Vagina (tissue), 2 donors: ENCODE measurements around the gene LAMA1. TPM values are rescaled to one million over a fixed set of nuclear protein-coding genes. Genes with fewer than 3 reads are reported as not detected.
"Not testable (repeated sequence)": the region's sequence is repeated elsewhere in the genome, so short reads cannot be mapped to it uniquely, and the experiment has no call there.

ENCODE experiments used
- DNase-seq, 2 donors: peaks; one replicate each; pipeline ENCODE4 v3.0.0-alpha.2; 2017; ENCODE audit errors: extremely low spot score in 2 of 2
- H3K27ac ChIP-seq: fragments of 200-600 bp; sonication (generic); one replicate; pipeline ENCODE4 v1.5.1; 2019
- H3K27me3 ChIP-seq: fragments of 200-600 bp; sonication (generic); one replicate; pipeline ENCODE4 v1.5.1; 2019
- H3K36me3 ChIP-seq, 2 donors: fragments of 200-600 bp; sonication (generic); one replicate each; pipeline ENCODE4 v1.5.1; 2017 to 2019
- H3K4me1 ChIP-seq: fragments of 200-600 bp; sonication (generic); one replicate; pipeline ENCODE4 v1.5.1; 2019
- H3K4me3 ChIP-seq, 2 donors: fragments of 200-600 bp; sonication (generic); 1 replicate in 1 of 2; 2 replicates in 1 of 2; pipeline ENCODE4 v1.5.1; 2016 to 2019
- H3K9me3 ChIP-seq: fragments of 200-600 bp; sonication (generic); one replicate; pipeline ENCODE4 v1.5.1; 2019
- CTCF ChIP-seq, 3 experiments: fragments of 450-650 bp in 2 of 3; fragments of 200-600 bp in 1 of 3; sonication (generic) in 1 of 3; IDR thresholded peaks; one replicate each; pipeline ENCODE4 v1.5.1; 2017 to 2019; ENCODE audit warnings: antibody characterized with exemption in 3 of 3, mild to moderate bottlenecking in 2 of 3, moderate library complexity in 2 of 3
- POLR2A ChIP-seq, 2 donors: fragments of 450-650 bp; IDR thresholded peaks; one replicate each; pipeline ENCODE4 v1.6.1; 2017; ENCODE audit warnings: antibody characterized with exemption in 2 of 2, mild to moderate bottlenecking in 2 of 2, moderate library complexity in 2 of 2
- POLR2AphosphoS5 ChIP-seq, 2 donors: sonication (generic); formaldehyde crosslinking; IDR thresholded peaks; one replicate each; pipeline ENCODE4 v1.9.0; 2017; ENCODE audit warnings: antibody characterized with exemption in 2 of 2, mild to moderate bottlenecking in 2 of 2, low read depth in 1 of 2; ENCODE audit not compliant: insufficient read depth in 1 of 2
- intact Hi-C: fragments of 100-400 bp; cut with DNase I; formaldehyde crosslinking; loops from one replicate; pipeline ENCODE4 v1.15.1; 2023
- total RNA-seq: library from RNA; depleted of rRNA; stranded (reverse); fragments of >200 nt; gene quantifications from one replicate; pipeline ENCODE4 v1.2.3, GENCODE V29; 2016

The LAMA1 gene
- total RNA-seq, 1 donor from 2014 or later = 1.5 TPM

GRCh38 chr18:6942742-6943141 lies 174.9 kb downstream of the LAMA1 start:
- DNase-seq = no peak
- H3K27ac ChIP-seq = no peak overlapping the region
- no peaks in the 10 kb centered on the region for H3K36me3 ChIP-seq
- no peaks in the 10 kb centered on the region for H3K4me1 ChIP-seq
- H3K9me3 ChIP-seq = no peaks in the 10 kb centered on the region
- TF ChIP-seq CTCF (IDR thresholded peaks at IDR 0.05) (no peak), POLR2A (IDR thresholded peaks at IDR 0.05) (no peak), POLR2AphosphoS5 (IDR thresholded peaks at IDR 0.05; ENCODE audit: insufficient read depth in 1 of 2, low read depth in 1 of 2) (no peak)
- no peaks in the 10 kb centered on the region for H3K27me3 ChIP-seq
- intact Hi-C loops = no loop called here
- no peak overlapping the region for H3K4me3 ChIP-seq

- Histone ChIP-seq H3K27me3 (no peaks in the 10 kb centered on the region), H3K27ac (no peak overlapping the region), H3K9me3 (no peaks in the 10 kb centered on the region), H3K4me1 (no peaks in the 10 kb centered on the region), H3K4me3 (no peak overlapping the region), H3K36me3 (no peaks in the 10 kb centered on the region)
- intact Hi-C loops = no loop called here
- no peak for DNase-seq
- TF ChIP-seq POLR2A (IDR thresholded peaks at IDR 0.05) (no peak), CTCF (IDR thresholded peaks at IDR 0.05) (no peak), POLR2AphosphoS5 (IDR thresholded peaks at IDR 0.05; ENCODE audit: insufficient read depth in 1 of 2, low read depth in 1 of 2) (no peak)
These were observed 175.6 kb downstream of the LAMA1 start for GRCh38 chr18:6941996-6942395.

GRCh38 chr18:6940451-6940850 lies 177.1 kb downstream of the LAMA1 start:
- DNase-seq = no peak
- no peak for TF ChIP-seq POLR2AphosphoS5 (IDR thresholded peaks at IDR 0.05; ENCODE audit: insufficient read depth in 1 of 2, low read depth in 1 of 2)
- no peak for TF ChIP-seq CTCF (IDR thresholded peaks at IDR 0.05)
- TF ChIP-seq POLR2A (IDR thresholded peaks at IDR 0.05) = no peak
- no peak overlapping the region for H3K27ac ChIP-seq
- H3K4me3 ChIP-seq = no peak overlapping the region
- no peaks in the 10 kb centered on the region for H3K9me3 ChIP-seq
- H3K27me3 ChIP-seq = no peaks in the 10 kb centered on the region
- no peaks in the 10 kb centered on the region for H3K36me3 ChIP-seq
- intact Hi-C loops = no loop called here
- no peaks in the 10 kb centered on the region for H3K4me1 ChIP-seq

GRCh38 chr18:6939972-6940371 lies 177.6 kb downstream of the LAMA1 start:
- TF ChIP-seq CTCF (IDR thresholded peaks at IDR 0.05) (no peak), POLR2A (IDR thresholded peaks at IDR 0.05) (no peak), POLR2AphosphoS5 (IDR thresholded peaks at IDR 0.05; ENCODE audit: insufficient read depth in 1 of 2, low read depth in 1 of 2) (no peak)
- H3K27ac ChIP-seq = no peak overlapping the region
- no peak for DNase-seq
- H3K4me1 ChIP-seq = no peaks in the 10 kb centered on the region
- H3K36me3 ChIP-seq = no peaks in the 10 kb centered on the region
- intact Hi-C loops = no loop called here
- H3K27me3 ChIP-seq = no peaks in the 10 kb centered on the region
- no peaks in the 10 kb centered on the region for H3K9me3 ChIP-seq
- no peak overlapping the region for H3K4me3 ChIP-seq

GRCh38 chr18:6938403-6938802 lies 179.2 kb downstream of the LAMA1 start:
- H3K36me3 ChIP-seq, H3K9me3 ChIP-seq, H3K4me1 ChIP-seq, H3K27me3 ChIP-seq, H3K27ac ChIP-seq, intact Hi-C loops, DNase-seq, H3K4me3 ChIP-seq: not testable (repeated sequence)

GRCh38 chr18:6938003-6938402 lies 179.6 kb downstream of the LAMA1 start:
- TF ChIP-seq POLR2A (IDR thresholded peaks at IDR 0.05) = no peak
- TF ChIP-seq CTCF (IDR thresholded peaks at IDR 0.05) = no peak
- no peak for TF ChIP-seq POLR2AphosphoS5 (IDR thresholded peaks at IDR 0.05; ENCODE audit: insufficient read depth in 1 of 2, low read depth in 1 of 2)
- H3K27me3 ChIP-seq = no peaks in the 10 kb centered on the region
- no peak overlapping the region for H3K4me3 ChIP-seq
- no peaks in the 10 kb centered on the region for H3K4me1 ChIP-seq
- H3K27ac ChIP-seq = no peak overlapping the region
- DNase-seq = no peak
- intact Hi-C loops = no loop called here
- H3K36me3 ChIP-seq = no peaks in the 10 kb centered on the region
- H3K9me3 ChIP-seq = no peaks in the 10 kb centered on the region
